ENCODE measurements around the gene DCLRE1C. TPM values are rescaled to one million over a fixed set of nuclear protein-coding genes. Genes with fewer than 3 reads are reported as not detected.
A peak's percentile ranks its signal among the peaks of the same experiment; 100 is the strongest.

DCLRE1C gene
- total and polyA plus RNA-seq, 9 of the 15 experiments (the other 6 are each of a cell fraction or from before 2014, with no cell fraction given), result 8.8 to 22.2 (median 13.9) TPM

DNA sequence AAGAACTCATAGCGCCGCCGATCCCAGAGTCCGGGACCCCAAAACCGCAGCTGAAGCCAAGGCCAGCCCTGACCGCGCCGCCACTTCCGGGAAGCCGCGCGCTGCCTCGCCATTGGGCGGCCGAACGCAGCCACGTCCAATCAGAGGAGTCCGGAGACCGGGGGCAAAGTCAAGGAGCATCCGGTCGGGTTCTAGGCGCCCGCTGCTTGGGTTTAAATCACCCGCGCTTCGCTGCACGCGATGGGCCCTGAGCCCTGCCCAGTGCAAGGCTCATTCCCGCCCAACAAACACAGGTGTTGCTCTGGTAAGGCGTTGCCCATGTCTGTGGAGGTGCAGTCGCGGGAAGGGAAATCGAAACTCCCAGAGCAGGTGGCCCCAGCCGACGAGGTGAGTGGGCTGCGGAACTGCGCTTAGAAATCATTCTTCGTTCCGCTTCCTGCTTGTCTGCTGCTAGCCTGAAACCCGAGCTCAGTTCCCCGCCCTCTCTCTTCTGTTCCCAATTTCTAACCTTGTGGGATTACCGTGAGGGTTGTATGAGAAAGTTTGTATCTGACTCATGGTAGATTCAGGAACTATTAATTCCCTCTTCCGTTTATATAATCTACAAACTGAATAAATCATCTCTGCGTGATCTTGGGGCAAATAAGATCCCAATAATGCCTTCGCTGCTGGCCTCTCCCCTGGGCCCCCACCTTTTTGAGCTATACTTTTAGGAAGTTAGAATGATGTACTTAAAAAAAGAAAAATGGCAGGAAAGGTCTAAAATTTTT lies at the start of gene DCLRE1C (continued):
- peak; percentile 83 for TF ChIP-seq ZNF592 (IDR thresholded peaks at IDR 0.05)
- TF ChIP-seq ZNF408 (CRISPR knock-in tag; IDR thresholded peaks at IDR 0.05; ENCODE audit: low read depth), result no peak
- TF ChIP-seq ZNF41 (CRISPR knock-in tag; conservative IDR thresholded peaks at IDR 0.05), result no peak
- TF ChIP-seq ZNF830 (CRISPR knock-in tag; IDR thresholded peaks at IDR 0.05), result no peak
- no peak for TF ChIP-seq ZBTB49 (CRISPR knock-in tag; IDR thresholded peaks at IDR 0.05; ENCODE audit: borderline replicate concordance)
- TF ChIP-seq ZNF57 (CRISPR knock-in tag; IDR thresholded peaks at IDR 0.05), result no peak
- no peak for TF ChIP-seq GATAD2A (IDR thresholded peaks at IDR 0.05)
- TF ChIP-seq ELF1 (tag; IDR thresholded peaks at IDR 0.05), result peak; percentile 99
- peak; percentile 71; the same call in 1 of the 2 replicates for TF ChIP-seq ZNF431 (CRISPR knock-in tag; IDR thresholded peaks at IDR 0.05)
- TF ChIP-seq E2F1 (CRISPR knock-in tag; IDR thresholded peaks at IDR 0.05), result peak; percentile 78; the same call in 1 of the 2 replicates
- TF ChIP-seq PRDM10 (IDR thresholded peaks at IDR 0.05; ENCODE audit: partially characterized antibody), result peak; percentile 26
- TF ChIP-seq ZNF79 (CRISPR knock-in tag; IDR thresholded peaks at IDR 0.05; ENCODE audit: low read depth), result no peak
- TF ChIP-seq SRSF9 (IDR thresholded peaks at IDR 0.05; ENCODE audit: borderline replicate concordance, low read depth, low read length), result no peak
- TF ChIP-seq HEY1 (CRISPR knock-in tag; IDR thresholded peaks at IDR 0.05; ENCODE audit: borderline replicate concordance), result no peak
- no peak for TF ChIP-seq JUNB (CRISPR knock-in tag; conservative IDR thresholded peaks at IDR 0.05)
- no peak for TF ChIP-seq WHSC1 (IDR thresholded peaks at IDR 0.05; ENCODE audit: low read length)
